HFFc6 (cell line): Measurements from ENCODE around the gene SPEF1. TPM values are rescaled to one million over a fixed set of nuclear protein-coding genes. Genes with fewer than 3 reads are reported as not detected.

ENCODE experiments used
- DNase-seq: peaks from one replicate; pipeline ENCODE4 v3.0.0-alpha.2; 2018
- H3K27ac Mint-ChIP-seq: 2 replicates; pipeline ENCODE4 v1.8.0; 2020; ENCODE audit warnings: mild to moderate bottlenecking, mixed read lengths
- H3K27me3 Mint-ChIP-seq: 2 replicates; pipeline ENCODE4 v1.8.0; 2021; ENCODE audit warnings: mild to moderate bottlenecking, moderate library complexity, mixed read lengths; ENCODE audit not compliant: insufficient read depth
- H3K36me3 Mint-ChIP-seq: 2 replicates; pipeline ENCODE4 v1.8.0; 2021; ENCODE audit warnings: low read depth, mixed read lengths
- H3K4me1 Mint-ChIP-seq: 2 replicates; pipeline ENCODE4 v1.8.0; 2020; ENCODE audit warnings: low read depth, mixed read lengths
- H3K4me3 Mint-ChIP-seq: 2 replicates; pipeline ENCODE4 v1.8.0; 2020; ENCODE audit warnings: mild to moderate bottlenecking, moderate library complexity, mixed read lengths
- H3K9me3 Mint-ChIP-seq: 2 replicates; pipeline ENCODE4 v1.8.0; 2020; ENCODE audit warnings: mild to moderate bottlenecking, mixed read lengths
- total RNA-seq, 6 experiments: library from RNA; stranded (reverse); fragmentation: NEBNext Ultra II Directional; extraction: Animal tissue kit (Norgen Biotek cat#: 25700); gene quantifications; 2 replicates in 1 of 6; 3 replicates in 5 of 6; pipeline ENCODE4 v1.2.3, GENCODE V29; 2021
- TF ChIP-seq, protein P1 (sequence below): fragments of 200-600 bp; sonication (generic); IDR thresholded peaks from 2 replicates; pipeline ENCODE4 v1.5.0; 2021; ENCODE audit warnings: antibody characterized with exemption, mild to moderate bottlenecking

The SPEF1 gene
- total RNA-seq, 6 experiments from 2014 or later = 0.19 to 0.48 (median 0.36) TPM; not detected in 1

DNA sequence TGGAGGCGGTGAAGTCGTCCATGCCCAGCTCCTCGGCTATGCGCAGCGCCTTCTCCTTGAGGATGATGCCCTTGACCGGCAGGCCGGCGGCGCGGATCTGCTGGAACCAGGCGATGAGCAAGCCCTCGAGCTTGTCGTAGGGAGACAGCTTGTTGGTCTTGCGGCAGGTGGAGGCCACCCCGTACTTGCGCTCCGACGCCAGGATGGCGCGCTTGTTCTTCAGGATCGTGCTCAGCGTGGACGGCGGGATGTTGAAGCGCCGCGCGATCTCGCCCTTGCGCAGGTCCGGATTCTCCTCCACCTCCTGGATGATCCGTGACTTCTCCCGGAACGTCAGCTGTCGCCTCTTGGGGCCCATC is 4.9 kb upstream of the SPEF1 start:
- Mint-ChIP-seq H3K9me3 (no peaks in the 10 kb centered on the region), H3K27ac (peak overlapping the region; percentile 83), H3K4me3 (peak overlapping the region; percentile 89), H3K27me3 (peaks cover 2% of the 10 kb centered on the region), H3K4me1 (peaks cover 39% of the 10 kb centered on the region), H3K36me3 (peaks cover 11% of the 10 kb centered on the region)
- TF ChIP-seq, protein P1, sequence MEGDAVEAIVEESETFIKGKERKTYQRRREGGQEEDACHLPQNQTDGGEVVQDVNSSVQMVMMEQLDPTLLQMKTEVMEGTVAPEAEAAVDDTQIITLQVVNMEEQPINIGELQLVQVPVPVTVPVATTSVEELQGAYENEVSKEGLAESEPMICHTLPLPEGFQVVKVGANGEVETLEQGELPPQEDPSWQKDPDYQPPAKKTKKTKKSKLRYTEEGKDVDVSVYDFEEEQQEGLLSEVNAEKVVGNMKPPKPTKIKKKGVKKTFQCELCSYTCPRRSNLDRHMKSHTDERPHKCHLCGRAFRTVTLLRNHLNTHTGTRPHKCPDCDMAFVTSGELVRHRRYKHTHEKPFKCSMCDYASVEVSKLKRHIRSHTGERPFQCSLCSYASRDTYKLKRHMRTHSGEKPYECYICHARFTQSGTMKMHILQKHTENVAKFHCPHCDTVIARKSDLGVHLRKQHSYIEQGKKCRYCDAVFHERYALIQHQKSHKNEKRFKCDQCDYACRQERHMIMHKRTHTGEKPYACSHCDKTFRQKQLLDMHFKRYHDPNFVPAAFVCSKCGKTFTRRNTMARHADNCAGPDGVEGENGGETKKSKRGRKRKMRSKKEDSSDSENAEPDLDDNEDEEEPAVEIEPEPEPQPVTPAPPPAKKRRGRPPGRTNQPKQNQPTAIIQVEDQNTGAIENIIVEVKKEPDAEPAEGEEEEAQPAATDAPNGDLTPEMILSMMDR = no peak
- peak; percentile 51 for DNase-seq

DNA sequence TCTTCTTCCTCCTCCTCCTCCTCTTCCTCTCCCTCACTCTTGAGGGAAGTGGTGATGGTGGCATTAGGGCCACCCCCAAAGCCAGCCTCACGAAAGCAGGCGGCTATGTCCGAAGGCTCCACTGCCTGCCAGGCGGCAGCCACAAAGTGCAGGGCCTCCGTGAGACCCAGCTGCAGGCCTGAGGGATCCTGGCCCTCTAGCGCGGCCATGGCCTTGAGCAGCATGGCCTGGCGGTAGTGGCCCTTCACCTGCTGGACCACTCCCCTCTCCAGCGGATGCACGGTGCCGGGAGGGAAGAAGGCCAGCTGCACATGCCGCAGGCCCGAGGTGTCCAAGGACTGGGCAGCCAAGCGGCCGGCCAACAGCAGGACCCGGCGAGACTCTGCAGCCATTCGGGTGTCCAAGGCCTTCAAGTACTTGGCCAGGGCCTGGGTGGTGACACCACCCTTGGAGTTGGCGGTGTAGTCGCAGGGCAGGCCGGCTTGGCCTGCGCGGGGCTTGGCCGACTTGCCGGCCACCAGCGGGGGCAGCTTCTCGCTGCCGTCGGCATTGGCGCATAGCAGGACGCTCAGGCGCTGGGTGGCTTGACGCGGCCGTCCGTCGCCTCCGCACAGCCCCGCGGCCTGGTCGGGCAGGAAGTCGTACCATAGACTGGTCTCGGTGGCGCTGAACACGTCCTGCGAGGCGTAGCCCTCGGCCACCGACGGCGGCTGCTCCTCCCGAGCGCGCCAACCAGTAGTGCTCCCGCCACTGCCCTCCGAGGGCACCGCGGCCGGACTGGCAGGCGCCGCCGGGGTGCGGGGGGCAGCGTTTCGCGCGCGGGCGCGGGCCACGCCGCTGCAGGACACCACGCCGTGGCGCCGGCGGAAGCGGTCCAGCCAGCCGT is 4.2 kb upstream of the SPEF1 start:
- Mint-ChIP-seq H3K9me3 (no peaks in the 10 kb centered on the region), H3K4me3 (peak overlapping the region; percentile 89)
- DNase-seq = peak; percentile 12

DNA sequence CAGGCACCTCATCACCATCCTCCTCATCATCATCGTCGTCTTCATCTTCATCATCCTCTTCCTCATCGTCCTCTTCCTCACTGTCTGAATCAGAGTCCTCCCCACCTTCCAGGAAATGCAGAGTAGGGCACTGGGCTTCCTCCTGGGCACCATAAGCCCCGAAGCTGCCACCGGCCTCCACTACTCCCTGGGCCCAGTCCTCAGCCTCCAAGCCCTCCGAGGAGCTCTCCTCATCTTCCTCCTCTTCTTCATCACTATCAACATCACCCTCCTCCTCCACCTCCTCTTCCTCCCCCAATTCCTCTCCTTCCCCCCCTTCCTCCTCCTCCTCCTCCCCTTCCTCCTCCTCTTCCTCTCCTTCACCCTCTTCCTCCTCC is 3.6 kb upstream of the SPEF1 start:
- Mint-ChIP-seq H3K27ac (peak overlapping the region; percentile 72), H3K4me1 (peaks cover 47% of the 10 kb centered on the region), H3K4me3 (peak overlapping the region; percentile 85), H3K27me3 (peaks cover 2% of the 10 kb centered on the region), H3K36me3 (peaks cover 11% of the 10 kb centered on the region), H3K9me3 (no peaks in the 10 kb centered on the region)
- DNase-seq = no peak
- TF ChIP-seq, protein P1 = no peak

More for the DNA sequence above, 4.2 kb upstream of the SPEF1 start:
- peaks cover 2% of the 10 kb centered on the region for H3K27me3 Mint-ChIP-seq
- H3K4me1 Mint-ChIP-seq = peaks cover 45% of the 10 kb centered on the region
- peak overlapping the region; percentile 59; the same call in 1 of the 2 replicates for H3K27ac Mint-ChIP-seq
- H3K36me3 Mint-ChIP-seq = peaks cover 11% of the 10 kb centered on the region
- TF ChIP-seq, protein P1 = peak; percentile 18; the same call in 1 of the 2 replicates

DNA sequence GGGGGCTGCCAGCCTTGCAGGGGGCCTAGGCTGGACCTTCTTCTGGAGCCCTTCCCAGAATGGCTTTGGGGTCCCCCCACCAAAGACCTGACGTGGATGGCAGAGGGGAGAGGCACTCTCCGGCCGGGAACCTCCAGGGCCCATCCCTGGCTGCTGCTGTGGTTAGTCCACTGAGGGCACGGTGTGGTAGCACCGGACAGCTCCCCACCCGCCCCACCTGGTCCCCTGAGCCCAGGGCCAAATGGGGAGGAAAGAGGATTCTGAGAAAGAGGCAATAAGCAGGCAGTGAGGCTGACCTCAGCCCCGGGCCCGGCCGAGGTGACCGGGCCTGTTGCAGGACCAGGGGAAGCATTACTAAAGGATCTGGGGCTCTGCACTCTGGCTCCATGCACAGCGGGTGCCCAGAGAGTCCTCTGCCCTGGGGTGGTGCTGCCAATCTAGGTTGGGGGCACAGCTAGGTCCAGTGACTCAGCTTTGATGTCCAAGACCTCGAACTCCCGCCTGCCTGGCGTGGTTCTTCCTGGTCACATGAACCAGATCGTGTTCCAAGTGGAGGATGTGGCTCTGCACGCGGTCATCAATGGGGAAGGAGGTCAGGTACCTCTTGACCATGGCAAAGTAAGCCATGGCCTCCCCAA is 3.1 kb upstream of the SPEF1 start:
- no peaks in the 10 kb centered on the region for H3K9me3 Mint-ChIP-seq
- peaks cover 2% of the 10 kb centered on the region for H3K27me3 Mint-ChIP-seq
- H3K27ac Mint-ChIP-seq = peak overlapping the region; percentile 72
- peak overlapping the region; percentile 85 for H3K4me3 Mint-ChIP-seq
- TF ChIP-seq, protein P1 = no peak
- H3K36me3 Mint-ChIP-seq = peaks cover 11% of the 10 kb centered on the region
- no peak for DNase-seq
- H3K4me1 Mint-ChIP-seq = peaks cover 47% of the 10 kb centered on the region

DNA sequence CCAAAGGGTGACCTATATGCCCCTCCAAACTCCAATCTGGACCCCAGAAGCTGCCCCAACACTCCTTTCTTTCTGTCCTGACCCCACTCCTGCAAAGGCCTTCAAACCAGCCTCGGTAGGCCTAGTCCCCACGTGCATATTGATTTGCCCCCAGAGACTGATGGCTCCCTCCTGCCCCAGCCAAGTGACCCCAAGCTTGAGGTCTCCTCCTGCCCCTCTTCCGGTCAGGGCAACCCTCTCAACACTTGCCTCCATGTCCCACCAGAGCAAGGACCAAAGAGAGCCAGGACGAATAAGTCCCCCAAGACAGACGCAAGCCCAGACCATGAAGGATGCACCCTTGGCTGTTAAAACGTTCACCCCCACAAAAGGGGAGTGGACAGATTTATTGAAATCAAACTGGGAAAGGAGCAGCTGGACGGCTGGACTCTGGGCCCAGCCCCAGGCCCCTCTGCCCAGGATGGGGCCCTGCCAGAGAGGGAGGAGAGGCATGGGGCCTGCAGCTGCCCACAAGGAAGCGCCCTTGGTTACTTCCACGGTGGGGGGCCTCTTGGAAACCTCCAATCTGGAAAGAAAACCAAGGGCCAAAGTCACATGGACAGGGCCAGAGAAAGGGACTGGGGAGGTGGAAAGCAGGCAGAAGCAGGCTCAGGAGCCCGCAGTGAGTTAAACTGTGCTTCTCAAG is 2.4 kb upstream of the SPEF1 start:
- Mint-ChIP-seq H3K27ac (peak overlapping the region; percentile 20; the same call in 1 of the 2 replicates), H3K36me3 (peaks cover 11% of the 10 kb centered on the region), H3K4me1 (peaks cover 41% of the 10 kb centered on the region), H3K27me3 (peaks cover 2% of the 10 kb centered on the region), H3K4me3 (peak overlapping the region; percentile 39), H3K9me3 (no peaks in the 10 kb centered on the region)
- TF ChIP-seq, protein P1 = no peak
- DNase-seq = no peak
